Adrenal gland (tissue), 12 donors: ENCODE results near the gene IQCE. TPM values are rescaled to one million over a fixed set of nuclear protein-coding genes. Genes with fewer than 3 reads are reported as not detected.

Source experiments
- DNase-seq, 7 donors: peaks; one replicate each; pipeline ENCODE4 v3.0.0-alpha.2; 2019 to 2020
- H3K27ac ChIP-seq, 5 donors: fragments of 200-600 bp; sonication (generic) in 4 of 5; 1 replicate in 3 of 5; 2 replicates in 2 of 5; pipeline versions ENCODE4 v1.5.1 to v1.8.0; 2016 to 2020; ENCODE audit warnings: mild to moderate bottlenecking in 1 of 5
- H3K27me3 ChIP-seq: fragments of 200-600 bp; 2 replicates; pipeline ENCODE4 v1.8.0; 2021
- H3K36me3 ChIP-seq, 2 donors: fragments of 200-600 bp; replicated peaks in 1 of 2; 1 replicate in 1 of 2; 2 replicates in 1 of 2; pipeline versions ENCODE4 v1.5.1 to v1.8.0; 2018 to 2022
- H3K4me1 ChIP-seq, 2 donors: fragments of 200-600 bp; replicated peaks in 1 of 2; 1 replicate in 1 of 2; 2 replicates in 1 of 2; pipeline versions ENCODE4 v1.5.1 to v1.8.0; 2018 to 2021
- H3K4me3 ChIP-seq, 4 donors: fragments of 200-600 bp; sonication (generic) in 3 of 4; one replicate each; pipeline ENCODE4 v1.5.1; 2016 to 2018
- H3K9me3 ChIP-seq, 3 donors: fragments of 200-600 bp; sonication (generic) in 1 of 3; replicated peaks in 1 of 3; 1 replicate in 2 of 3; 2 replicates in 1 of 3; pipeline versions ENCODE4 v1.5.1 to v1.8.0; 2016 to 2021
- POLR2A ChIP-seq, 2 donors: fragments of 450-650 bp; IDR thresholded peaks; one replicate each; pipeline ENCODE4 v1.6.1; 2017; ENCODE audit warnings: antibody characterized with exemption in 2 of 2, mild to moderate bottlenecking in 2 of 2, moderate library complexity in 1 of 2
- whole genome bisulfite sequencing, 4 donors: extraction: QIAGEN DNeasy Blood & Tissue Kit in 2 of 4; methylation state at CpG; one replicate each; pipeline versions ENCODE4 v1.1.5 to v1.1.7; 2013 to 2017; 5-methylcytosine and 5-hydroxymethylcytosine counted together
- intact Hi-C, 2 donors: fragments of 100-400 bp; cut with DNase I; formaldehyde crosslinking; loops; one replicate each; pipeline versions ENCODE4 v1.14.1 to v1.15.0; 2022 to 2023
- polyA plus RNA-seq, 3 donors: library from polyadenylated mRNA; stranded (reverse); fragments of 200-250 nt in 2 of 3; fragments of 350-450 nt in 1 of 3; fragmentation: Illumina TruSeq in 1 of 3; extraction: RNeasy Lipid Tissue Mini Kit (QIAGEN cat#74804) in 1 of 3; gene quantifications; one replicate each; pipeline ENCODE4 v1.2.3, GENCODE V29; 2013 to 2014
- total RNA-seq, 9 donors: library from RNA; depleted of rRNA in 4 of 9; stranded (reverse); fragments of >200 nt in 4 of 9; fragments of 120-200 nt in 1 of 9; fragmentation: NEBNext Ultra II Directional in 1 of 9; extraction: Animal tissue kit (Norgen Biotek cat#: 25700) in 1 of 9; gene quantifications; one replicate each; pipeline versions ENCODE4 v1.1.0 to v1.2.4, GENCODE V29; 2013 to 2023
- TF ChIP-seq, protein P1 (sequence below), 6 experiments: fragments of 450-650 bp in 4 of 6; fragments of 200-600 bp in 2 of 6; sonication (generic) in 1 of 6; IDR thresholded peaks; 1 replicate in 5 of 6; 2 replicates in 1 of 6; pipeline versions ENCODE4 v1.5.1 to v1.8.0; 2016 to 2021; ENCODE audit warnings: antibody characterized with exemption in 6 of 6, mild to moderate bottlenecking in 2 of 6, moderate library complexity in 1 of 6
- donor health status: healthy with polysubstance abuse.
- donor health status: Bipolar disorder and iron deficiency.
- donor health status: DM: yes; HTN: yes; CAD: no.
- donor health status: DM: no; HTN: no; CAD: no.
- donor health status: DM: no; HTN: no; CAD: no.
- donor health status: DM: yes; HTN: yes; CAD: no.

The IQCE gene
- total and polyA plus RNA-seq, 12 donors, result 4.6 to 33.2 (median 13.8) TPM

- Histone ChIP-seq H3K27ac (no peak overlapping the region), H3K27me3 (no peaks in the 10 kb centered on the region), H3K4me3 (no peak overlapping the region), H3K9me3 (no peaks in the 10 kb centered on the region), H3K36me3 (no peaks in the 10 kb centered on the region), H3K4me1 (peaks cover 10 to 43% of the 10 kb centered on the region in 2 donors)
- intact Hi-C loops, result loop anchor here in 1 of 2 donors (5.0 kb wide), 1 partner anchor 76 kb away; the partner anchor contains the start of gene AMZ1
- WGBS, 4 donors, result 68 to 95% (median 88%) methylated on average over 8 to 14 of the region's 14 CpGs
- TF ChIP-seq POLR2A (IDR thresholded peaks at IDR 0.05), result no peak
- TF ChIP-seq, protein P1, sequence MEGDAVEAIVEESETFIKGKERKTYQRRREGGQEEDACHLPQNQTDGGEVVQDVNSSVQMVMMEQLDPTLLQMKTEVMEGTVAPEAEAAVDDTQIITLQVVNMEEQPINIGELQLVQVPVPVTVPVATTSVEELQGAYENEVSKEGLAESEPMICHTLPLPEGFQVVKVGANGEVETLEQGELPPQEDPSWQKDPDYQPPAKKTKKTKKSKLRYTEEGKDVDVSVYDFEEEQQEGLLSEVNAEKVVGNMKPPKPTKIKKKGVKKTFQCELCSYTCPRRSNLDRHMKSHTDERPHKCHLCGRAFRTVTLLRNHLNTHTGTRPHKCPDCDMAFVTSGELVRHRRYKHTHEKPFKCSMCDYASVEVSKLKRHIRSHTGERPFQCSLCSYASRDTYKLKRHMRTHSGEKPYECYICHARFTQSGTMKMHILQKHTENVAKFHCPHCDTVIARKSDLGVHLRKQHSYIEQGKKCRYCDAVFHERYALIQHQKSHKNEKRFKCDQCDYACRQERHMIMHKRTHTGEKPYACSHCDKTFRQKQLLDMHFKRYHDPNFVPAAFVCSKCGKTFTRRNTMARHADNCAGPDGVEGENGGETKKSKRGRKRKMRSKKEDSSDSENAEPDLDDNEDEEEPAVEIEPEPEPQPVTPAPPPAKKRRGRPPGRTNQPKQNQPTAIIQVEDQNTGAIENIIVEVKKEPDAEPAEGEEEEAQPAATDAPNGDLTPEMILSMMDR (IDR thresholded peaks at IDR 0.05), result no peak
- no peak for DNase-seq
Observed at GRCh38 chr7:2610898-2611297, 52.1 kb downstream of the IQCE start.

GRCh38 chr7:2611401-2611800, 52.6 kb downstream of the IQCE start:
- Histone ChIP-seq H3K4me1 (peaks cover 10 to 39% of the 10 kb centered on the region in 2 donors), H3K27me3 (no peaks in the 10 kb centered on the region), H3K36me3 (no peaks in the 10 kb centered on the region), H3K4me3 (no peak overlapping the region), H3K27ac (no peak overlapping the region), H3K9me3 (no peaks in the 10 kb centered on the region)
- TF ChIP-seq, protein P1 (IDR thresholded peaks at IDR 0.05), result no peak
- TF ChIP-seq POLR2A (IDR thresholded peaks at IDR 0.05), result no peak
- intact Hi-C loops, result loop anchor here in 1 of 2 donors (5.0 kb wide), 1 partner anchor 76 kb away; the partner anchor contains the start of gene AMZ1
- 85 to 96% (median 91%) methylated on average over 4 to 11 of the region's 11 CpGs for WGBS, 4 donors
- no peak for DNase-seq

DNA sequence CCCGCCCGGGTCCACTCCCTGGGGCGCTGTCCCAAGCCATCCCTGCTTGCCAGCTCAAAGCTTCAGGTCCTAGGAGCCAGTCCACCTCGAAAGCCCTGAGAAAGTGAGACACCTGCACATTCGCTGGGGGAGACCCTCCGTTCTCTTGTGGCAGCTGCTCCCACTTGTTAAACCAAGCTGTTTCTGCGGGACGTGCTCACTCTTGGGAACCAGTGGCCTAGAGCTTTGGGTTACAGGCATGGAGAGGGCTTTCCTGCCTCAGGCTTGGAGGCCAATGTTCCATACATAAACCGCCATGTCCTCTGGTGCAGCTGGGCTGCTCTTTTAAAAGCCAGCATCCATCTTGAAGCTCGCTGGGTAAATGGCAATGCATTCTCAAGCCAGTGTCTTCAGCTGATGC, 53.1 kb downstream of the IQCE start:
- DNase-seq, result no peak
- Histone ChIP-seq H3K36me3 (no peaks in the 10 kb centered on the region), H3K4me1 (peaks cover 10 to 37% of the 10 kb centered on the region in 2 donors), H3K27ac (no peak overlapping the region), H3K27me3 (no peaks in the 10 kb centered on the region), H3K9me3 (no peaks in the 10 kb centered on the region), H3K4me3 (no peak overlapping the region)
- TF ChIP-seq POLR2A (IDR thresholded peaks at IDR 0.05), result no peak
- TF ChIP-seq, protein P1 (IDR thresholded peaks at IDR 0.05), result no peak
- 96 to 100% (median 97%) methylated on average over 1 to 10 of the region's 10 CpGs for WGBS, 4 donors
- intact Hi-C loops, result loop anchor here in 1 of 2 donors (5.0 kb wide), 1 partner anchor 75 kb away; the partner anchor contains the start of gene AMZ1

DNA sequence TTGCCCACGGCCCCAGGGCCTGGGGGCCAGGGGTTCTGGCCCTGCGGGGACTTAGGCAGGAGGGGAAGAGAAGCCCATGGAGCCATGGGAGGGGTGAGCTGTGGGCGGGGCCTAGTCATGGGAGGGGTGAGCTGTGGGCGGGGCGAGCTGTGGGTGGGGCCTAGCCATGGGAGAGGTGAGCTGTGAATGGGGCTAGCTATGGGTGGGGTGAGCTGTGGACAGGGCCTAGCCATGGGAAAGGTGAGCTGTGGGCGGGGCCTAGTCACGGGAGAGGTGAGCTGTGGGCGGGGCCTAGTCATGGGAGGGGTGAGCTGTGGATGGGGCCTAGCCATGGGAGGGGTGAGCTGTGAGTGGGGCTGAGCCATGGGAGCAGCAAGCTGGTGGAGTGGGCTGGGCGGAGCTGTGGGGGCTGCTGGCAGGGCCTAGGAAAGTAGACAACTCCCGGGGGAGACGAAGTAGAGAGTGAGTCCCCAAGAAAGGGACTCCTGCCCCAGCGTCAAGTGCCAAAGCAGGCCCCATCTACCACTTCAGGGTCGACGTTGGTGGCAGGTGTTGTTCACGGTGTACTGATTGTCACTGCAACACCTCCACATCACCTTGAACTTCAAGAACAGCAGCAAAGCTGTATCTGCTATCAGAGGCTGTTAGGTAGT, 53.8 kb downstream of the IQCE start:
- intact Hi-C loops, result loop anchor here in 1 of 2 donors (5.0 kb wide), 1 partner anchor 75 kb away; the partner anchor contains the start of gene AMZ1
- no peak for DNase-seq
- 75 to 81% (median 77%) methylated on average over 10 to 15 of the region's 15 CpGs for WGBS, 4 donors
- H3K27ac ChIP-seq, result peak overlapping the region in 1 of 5 donors; percentile 84
- H3K4me1 ChIP-seq, result peaks cover 10 to 34% of the 10 kb centered on the region in 2 donors
- H3K36me3 ChIP-seq, result no peaks in the 10 kb centered on the region
- H3K27me3 ChIP-seq, result no peaks in the 10 kb centered on the region
- TF ChIP-seq POLR2A (IDR thresholded peaks at IDR 0.05), result no peak
- TF ChIP-seq, protein P1 (IDR thresholded peaks at IDR 0.05), result no peak
- H3K9me3 ChIP-seq, result no peaks in the 10 kb centered on the region
- no peak overlapping the region for H3K4me3 ChIP-seq
